Subcutaneous adipose tissue (tissue), 4 donors: ENCODE data around the gene TAGLN. TPM values are rescaled to one million over a fixed set of nuclear protein-coding genes. Genes with fewer than 3 reads are reported as not detected.

Experiments
- total RNA-seq, 4 donors: library from RNA; depleted of rRNA; stranded (reverse); fragments of >200 nt; gene quantifications; one replicate each; pipeline ENCODE4 v1.1.0, GENCODE V29; 2016
- TF ChIP-seq, protein P1 (sequence below): fragments of 450-650 bp; IDR thresholded peaks from one replicate; pipeline ENCODE4 v1.5.1; 2016; ENCODE audit warnings: low read depth, mild to moderate bottlenecking, control low read depth, antibody characterized with exemption, moderate library complexity

Gene TAGLN
- total RNA-seq, 4 donors from 2014 or later = 240 to 872 (median 614) TPM

DNA sequence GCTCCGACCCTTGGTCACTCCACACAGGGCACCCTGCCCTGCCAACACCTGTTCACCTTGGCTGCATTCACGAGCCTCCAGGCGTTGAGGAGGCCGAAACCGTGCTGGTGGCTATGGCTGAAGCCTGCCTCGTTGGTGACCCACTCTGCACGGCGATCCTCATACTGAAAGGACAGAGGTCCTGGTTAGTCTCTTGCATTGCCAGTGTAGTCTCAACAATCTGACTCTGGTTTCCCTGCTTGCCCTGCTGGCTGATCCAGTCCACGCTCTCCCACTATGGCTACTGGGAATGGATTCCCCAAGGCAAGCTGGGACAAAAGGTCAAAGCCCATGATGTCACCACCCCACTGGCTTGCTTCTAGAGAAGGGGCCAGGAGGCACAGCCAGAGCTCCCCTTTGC, 19.8 kb downstream of the TAGLN start:
- TF ChIP-seq, protein P1, sequence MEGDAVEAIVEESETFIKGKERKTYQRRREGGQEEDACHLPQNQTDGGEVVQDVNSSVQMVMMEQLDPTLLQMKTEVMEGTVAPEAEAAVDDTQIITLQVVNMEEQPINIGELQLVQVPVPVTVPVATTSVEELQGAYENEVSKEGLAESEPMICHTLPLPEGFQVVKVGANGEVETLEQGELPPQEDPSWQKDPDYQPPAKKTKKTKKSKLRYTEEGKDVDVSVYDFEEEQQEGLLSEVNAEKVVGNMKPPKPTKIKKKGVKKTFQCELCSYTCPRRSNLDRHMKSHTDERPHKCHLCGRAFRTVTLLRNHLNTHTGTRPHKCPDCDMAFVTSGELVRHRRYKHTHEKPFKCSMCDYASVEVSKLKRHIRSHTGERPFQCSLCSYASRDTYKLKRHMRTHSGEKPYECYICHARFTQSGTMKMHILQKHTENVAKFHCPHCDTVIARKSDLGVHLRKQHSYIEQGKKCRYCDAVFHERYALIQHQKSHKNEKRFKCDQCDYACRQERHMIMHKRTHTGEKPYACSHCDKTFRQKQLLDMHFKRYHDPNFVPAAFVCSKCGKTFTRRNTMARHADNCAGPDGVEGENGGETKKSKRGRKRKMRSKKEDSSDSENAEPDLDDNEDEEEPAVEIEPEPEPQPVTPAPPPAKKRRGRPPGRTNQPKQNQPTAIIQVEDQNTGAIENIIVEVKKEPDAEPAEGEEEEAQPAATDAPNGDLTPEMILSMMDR = no peak

DNA sequence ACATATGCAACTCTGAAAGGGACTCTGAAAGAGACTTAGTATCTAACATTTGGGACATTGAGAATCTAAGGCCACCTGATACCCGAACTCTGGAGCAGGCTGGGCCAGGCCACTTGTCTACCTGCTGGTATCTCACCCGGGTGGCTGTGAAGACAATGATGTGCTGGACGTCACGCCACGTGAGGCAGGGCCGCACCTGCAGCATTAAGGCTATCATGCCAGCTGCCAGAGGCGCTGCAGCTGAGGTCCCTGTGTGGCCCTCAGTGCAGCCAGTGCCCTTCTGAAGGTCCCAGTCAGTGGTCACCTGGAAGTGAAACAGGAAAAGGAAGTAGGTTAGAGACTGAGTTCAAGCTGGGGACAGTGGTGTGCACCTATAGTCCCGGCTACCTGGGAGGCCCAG, 20.3 kb downstream of the TAGLN start:
- TF ChIP-seq, protein P1 = no peak

DNA sequence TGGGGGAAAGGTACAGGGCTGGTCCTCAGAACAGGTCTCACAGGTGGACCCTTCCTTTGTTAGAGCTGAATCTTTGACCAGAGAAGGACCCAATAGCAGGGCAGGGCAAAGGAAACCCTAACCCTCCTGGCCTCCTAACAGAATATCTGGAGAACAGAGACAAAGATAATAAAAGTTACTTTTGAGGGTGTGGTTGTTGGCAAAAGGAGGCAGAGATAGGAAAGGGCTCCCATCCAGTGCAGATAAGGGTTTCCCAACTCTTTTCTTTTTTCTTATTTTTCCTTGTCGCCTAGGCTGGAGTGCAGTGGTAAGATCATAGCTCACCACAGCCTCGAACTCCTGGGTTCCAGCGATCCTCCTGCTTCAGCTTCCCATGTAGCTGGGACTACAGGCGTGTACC, 20.8 kb downstream of the TAGLN start:
- TF ChIP-seq, protein P1 = no peak

DNA sequence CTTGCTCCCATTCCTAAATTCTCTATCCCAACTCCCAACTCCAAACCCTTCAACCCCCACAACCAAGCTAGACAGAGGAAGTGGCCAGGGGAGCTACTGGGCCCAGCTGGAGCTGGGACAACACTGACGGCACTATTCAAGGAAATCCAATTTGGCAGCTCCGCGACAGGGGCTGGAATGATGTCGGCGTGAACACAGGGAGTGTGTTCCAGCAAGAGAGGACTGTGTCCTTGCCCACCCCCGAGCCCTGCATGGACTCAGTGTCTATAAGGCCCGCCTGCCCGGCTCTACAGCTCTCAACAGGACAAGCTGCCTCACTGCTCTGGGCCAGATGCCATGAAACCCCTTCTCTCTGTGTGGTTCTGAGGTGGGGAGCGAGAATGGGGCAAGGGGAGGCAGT, 21.4 kb downstream of the TAGLN start:
- TF ChIP-seq, protein P1 = no peak

DNA sequence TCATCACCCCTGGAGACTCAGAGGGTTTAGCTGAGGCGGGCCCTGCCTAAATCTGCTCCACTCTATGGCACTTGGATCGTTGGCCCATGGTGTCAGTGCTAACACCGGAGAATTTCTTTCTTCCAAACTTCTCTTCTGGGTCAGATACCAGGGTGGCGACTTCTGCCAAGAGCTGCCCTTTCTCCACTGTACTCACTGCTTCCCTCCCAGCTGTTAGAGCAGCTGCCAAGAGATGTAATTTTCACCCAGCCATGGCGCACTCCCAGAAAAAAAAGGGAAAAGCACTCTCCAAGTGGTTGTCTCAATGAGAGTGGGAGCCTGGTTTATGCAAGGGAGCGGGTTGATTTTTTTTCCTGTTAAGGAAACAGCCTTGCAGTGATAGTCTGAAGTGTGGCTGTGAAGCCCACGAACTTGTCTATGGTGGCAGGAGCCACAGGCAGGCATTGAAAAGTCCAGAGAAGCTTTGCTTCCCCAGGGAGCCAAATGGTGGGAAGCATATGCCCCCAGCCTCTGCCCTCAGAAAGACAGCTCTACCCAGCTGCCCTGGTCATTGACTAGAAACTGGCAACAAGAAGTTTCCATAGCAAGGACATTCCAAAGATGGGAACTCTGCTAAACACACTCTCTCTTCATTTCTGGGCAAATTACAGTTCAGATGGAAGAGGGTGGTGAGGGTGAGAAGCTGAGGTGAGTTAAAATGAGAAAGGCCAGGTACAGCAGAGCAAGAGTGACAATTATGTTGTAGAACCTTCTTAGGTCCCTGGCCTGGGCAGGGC, 22.0 kb downstream of the TAGLN start:
- TF ChIP-seq, protein P1 = no peak

DNA sequence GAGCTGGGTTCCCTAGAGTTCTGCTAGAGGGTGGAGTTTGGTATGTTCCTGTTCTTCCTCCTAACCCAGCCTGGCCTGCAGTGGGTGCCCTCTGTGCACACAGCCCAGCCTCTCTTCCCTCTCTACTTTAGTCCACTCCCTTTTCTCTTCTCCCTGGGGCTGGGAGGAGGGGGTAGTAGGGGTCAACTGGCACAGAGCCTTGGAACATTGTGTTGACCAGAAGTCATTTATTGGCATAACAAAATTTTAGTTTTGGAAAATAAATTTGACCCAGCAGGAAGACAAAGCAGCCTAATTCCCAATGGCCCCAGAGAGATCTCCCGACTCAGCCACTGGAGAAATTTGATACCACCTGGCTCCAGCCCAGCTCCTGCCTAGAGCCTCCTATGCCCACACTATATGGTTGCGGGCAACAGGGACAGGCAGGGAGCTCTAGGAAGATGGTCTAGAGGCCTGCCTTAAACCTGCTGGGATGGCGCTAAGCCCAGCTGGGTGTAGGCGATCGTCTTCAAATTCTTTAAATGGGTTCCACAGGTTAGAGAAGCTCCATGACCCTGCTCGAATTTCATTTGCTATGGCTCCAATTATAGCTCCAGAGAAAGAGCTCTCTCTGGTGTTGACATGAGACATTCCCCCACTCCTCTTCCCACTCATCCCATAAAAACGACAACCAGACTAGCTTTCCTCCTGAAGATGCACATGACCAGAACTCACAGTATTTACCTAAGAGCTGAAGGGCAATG, 22.8 kb downstream of the TAGLN start:
- TF ChIP-seq, protein P1 = no peak

DNA sequence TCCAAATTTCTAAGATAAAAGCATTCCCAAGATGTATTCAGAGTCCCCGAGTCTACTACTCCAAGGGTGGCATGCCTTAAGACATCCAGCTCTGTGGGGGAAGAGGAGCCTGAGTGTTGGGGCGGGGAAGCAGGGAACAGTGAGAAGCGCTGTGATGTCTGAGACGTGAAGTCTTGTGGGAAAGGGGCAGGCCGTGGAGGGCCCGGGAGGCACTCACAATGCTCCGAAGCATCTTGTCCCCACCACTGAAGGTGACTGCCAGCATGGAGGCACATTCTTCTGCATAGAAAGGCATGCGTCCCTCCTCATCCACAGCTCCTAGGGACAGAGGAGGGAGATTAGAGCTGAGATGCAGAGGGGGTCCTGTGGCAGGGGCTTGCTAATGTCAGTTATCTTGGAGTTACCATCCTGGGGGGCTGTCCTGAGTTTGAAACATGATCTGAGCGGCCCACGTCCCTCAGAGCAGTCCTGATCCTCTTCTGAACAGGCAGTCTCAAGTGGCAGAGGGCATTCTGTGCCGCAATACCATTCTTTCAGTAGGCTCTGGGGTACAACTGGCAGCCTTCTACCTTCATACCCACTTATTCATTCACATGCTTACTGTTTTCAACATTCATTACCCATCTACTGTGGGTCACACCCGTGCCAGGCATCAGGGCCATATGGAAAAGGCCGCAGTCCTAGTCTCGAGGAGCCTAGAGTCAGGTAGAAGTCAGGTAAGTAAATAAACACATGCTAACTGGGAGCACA, 24.0 kb downstream of the TAGLN start:
- TF ChIP-seq, protein P1 = no peak
